HG03045 (cell line): ENCODE data around the gene PIKFYVE.
A peak's percentile ranks its signal among the peaks of the same experiment; 100 is the strongest.
"Not testable (repeated sequence)": the region's sequence is repeated elsewhere in the genome, so short reads cannot be mapped to it uniquely, and the experiment has no call there.

ENCODE experiments used
- ATAC-seq: cut with Tn5 transposase; IDR thresholded peaks from one replicate; pipeline ENCODE4 v1.9.1; 2021; ENCODE audit warnings: mild to moderate bottlenecking, moderate library complexity; ENCODE audit not compliant: unreplicated experiment

PIKFYVE gene, protein sequence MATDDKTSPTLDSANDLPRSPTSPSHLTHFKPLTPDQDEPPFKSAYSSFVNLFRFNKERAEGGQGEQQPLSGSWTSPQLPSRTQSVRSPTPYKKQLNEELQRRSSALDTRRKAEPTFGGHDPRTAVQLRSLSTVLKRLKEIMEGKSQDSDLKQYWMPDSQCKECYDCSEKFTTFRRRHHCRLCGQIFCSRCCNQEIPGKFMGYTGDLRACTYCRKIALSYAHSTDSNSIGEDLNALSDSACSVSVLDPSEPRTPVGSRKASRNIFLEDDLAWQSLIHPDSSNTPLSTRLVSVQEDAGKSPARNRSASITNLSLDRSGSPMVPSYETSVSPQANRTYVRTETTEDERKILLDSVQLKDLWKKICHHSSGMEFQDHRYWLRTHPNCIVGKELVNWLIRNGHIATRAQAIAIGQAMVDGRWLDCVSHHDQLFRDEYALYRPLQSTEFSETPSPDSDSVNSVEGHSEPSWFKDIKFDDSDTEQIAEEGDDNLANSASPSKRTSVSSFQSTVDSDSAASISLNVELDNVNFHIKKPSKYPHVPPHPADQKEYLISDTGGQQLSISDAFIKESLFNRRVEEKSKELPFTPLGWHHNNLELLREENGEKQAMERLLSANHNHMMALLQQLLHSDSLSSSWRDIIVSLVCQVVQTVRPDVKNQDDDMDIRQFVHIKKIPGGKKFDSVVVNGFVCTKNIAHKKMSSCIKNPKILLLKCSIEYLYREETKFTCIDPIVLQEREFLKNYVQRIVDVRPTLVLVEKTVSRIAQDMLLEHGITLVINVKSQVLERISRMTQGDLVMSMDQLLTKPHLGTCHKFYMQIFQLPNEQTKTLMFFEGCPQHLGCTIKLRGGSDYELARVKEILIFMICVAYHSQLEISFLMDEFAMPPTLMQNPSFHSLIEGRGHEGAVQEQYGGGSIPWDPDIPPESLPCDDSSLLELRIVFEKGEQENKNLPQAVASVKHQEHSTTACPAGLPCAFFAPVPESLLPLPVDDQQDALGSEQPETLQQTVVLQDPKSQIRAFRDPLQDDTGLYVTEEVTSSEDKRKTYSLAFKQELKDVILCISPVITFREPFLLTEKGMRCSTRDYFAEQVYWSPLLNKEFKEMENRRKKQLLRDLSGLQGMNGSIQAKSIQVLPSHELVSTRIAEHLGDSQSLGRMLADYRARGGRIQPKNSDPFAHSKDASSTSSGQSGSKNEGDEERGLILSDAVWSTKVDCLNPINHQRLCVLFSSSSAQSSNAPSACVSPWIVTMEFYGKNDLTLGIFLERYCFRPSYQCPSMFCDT (N-terminal part only)

GRCh38 chr2:208265801-208266552 lies at the start of gene PIKFYVE:
Gene PIKFYVE, plus strand, starts transcription at chr2:208266255. Its CDS starts 5,265 bp downstream, at chr2:208271520.
- peak; percentile 90 for ATAC-seq

GRCh38 chr2:208221873-208222272 lies 44.2 kb upstream of the PIKFYVE start:
- not testable (repeated sequence) for ATAC-seq

- no peak for ATAC-seq
Measured at GRCh38 chr2:208222351-208222750, 43.7 kb upstream of the PIKFYVE start.

DNA sequence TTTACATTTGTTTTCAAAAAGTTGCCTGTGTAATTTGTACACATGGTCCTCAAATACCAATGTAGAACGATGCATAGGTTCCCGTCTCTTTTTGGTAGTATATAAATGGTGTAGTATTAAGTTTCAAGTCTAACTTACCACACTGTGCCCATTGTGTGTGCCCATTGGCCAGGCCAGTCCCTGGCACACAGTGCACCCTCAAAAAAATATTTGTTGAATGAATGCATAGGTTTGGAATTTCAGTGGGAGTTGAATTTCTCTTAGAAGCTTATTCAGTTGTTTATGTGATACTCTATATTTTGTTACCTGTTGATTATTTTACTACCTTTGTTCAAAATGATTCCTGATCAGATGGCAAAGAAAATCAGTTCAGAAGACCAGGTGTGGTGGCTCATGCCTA lies 41.3 kb upstream of the PIKFYVE start:
- no peak for ATAC-seq

DNA sequence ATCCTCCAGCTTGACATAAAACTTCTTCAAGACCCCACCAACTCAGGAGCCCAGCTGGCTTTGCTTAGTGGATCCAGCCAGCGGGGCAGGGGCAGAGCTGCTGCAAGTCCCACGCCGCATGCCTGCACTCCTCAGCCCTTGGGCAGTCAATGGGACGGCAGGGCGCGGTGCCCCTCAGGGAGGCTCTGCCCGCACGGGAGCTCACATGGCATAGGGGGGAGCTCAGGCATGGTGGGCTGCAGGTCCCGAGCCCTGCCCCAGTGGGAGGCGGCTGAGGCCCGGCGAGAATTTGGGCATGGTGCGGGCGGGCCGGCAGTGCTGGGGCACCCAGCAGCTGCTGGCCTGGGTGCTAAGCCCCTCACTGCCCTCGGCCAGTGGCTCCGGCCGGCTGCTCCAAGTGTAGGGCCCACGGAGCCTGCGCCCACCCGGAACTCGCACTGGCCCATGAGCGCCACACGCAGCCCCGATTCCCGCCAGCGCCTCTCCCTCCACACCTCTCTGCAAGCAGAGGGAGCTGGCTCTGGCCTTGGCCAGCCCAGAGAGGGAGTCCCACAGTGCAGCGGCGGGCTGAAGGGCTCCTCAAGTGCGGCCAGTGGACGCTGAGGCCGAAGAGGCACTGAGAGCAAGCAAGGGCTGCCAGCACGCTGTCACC lies 38.3 kb upstream of the PIKFYVE start:
- ATAC-seq, result no peak

DNA sequence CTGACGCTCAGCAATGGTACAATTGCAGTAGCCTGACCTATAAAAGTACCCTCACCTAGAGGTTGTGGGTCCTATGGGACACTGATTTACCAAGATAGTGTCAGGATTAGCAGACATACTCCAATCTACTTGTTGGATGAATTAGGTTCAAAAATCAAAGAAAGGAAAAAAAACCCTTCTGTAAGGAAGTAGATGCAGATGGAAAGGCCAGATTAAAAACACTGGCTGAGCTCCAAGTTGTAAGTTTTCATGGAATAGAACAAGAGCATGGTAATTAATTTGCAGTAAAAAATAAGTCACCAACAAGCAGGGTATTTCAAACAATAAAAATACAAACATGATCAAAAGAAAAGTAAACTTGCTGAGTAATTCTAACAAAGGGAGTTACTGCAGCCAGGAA lies 37.6 kb upstream of the PIKFYVE start:
- ATAC-seq, result no peak

GRCh38 chr2:208234786-208235185 lies 31.3 kb upstream of the PIKFYVE start:
- ATAC-seq, result no peak

DNA sequence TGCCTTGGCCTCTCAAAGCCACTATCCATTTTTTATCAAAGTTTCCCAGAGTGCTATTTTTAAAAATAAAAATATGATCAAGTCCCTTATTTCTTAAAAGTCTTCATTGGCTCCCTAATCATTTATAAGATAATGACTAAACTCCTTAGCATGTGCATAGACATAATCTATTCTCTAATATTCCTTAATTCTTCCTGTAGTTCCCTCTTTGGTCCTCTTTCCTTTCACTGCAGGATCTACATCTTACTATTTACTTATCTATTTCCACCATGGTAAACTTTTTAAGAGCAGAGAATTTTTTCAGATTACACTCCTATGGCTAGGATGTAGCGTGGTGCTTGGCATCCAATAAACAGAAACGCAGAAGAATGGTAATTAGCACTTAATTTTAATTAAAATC lies 30.2 kb upstream of the PIKFYVE start:
- ATAC-seq, result no peak

- ATAC-seq, result no peak
Measured at GRCh38 chr2:208239770-208240493, 26.1 kb upstream of the PIKFYVE start.

- ATAC-seq, result no peak
Measured at GRCh38 chr2:208240619-208241209, 25.3 kb upstream of the PIKFYVE start.

DNA sequence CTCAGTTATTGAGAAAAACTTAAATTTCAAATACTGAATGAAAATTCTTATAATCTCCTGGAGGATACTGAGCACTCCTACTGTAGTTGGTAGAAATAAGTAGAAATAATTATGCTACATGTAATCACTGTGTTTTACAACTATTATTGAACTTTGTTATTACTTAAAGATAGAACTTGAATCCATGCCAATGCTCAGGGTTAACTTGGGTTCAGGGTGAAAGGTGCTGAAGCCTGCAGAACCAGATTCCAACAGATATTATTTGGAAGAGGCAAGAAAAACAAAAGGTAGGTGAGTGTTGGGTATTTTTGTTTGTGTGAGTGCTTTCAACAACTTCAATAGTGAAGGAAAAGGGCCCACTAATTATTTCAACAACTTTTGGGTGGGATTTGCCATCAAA lies 21.6 kb upstream of the PIKFYVE start:
- no peak for ATAC-seq

DNA sequence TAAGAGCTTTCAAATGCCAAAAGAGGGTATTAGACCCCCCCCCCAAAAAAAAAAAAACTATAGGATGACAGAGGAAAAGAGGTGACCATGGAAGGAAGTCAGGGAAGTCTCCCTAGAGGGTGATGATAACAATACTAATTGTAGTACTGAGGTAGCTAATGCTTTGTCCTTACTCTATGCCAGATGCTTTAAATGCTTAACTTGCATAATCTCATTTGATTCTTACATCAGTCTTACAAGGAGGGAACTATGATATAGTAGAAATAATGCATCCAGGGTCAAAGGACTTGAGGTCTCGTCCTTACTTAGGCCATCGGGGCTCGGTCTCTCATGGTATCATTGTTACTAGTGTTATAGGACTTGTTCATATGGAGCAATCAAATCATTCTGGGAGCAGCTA lies 20.3 kb upstream of the PIKFYVE start:
- no peak for ATAC-seq

- no peak for ATAC-seq
Measured at GRCh38 chr2:208248601-208249000, 17.5 kb upstream of the PIKFYVE start.

GRCh38 chr2:208249296-208249695 lies 16.8 kb upstream of the PIKFYVE start:
- no peak for ATAC-seq

GRCh38 chr2:208250388-208250787 lies 15.7 kb upstream of the PIKFYVE start:
- ATAC-seq, result no peak

DNA sequence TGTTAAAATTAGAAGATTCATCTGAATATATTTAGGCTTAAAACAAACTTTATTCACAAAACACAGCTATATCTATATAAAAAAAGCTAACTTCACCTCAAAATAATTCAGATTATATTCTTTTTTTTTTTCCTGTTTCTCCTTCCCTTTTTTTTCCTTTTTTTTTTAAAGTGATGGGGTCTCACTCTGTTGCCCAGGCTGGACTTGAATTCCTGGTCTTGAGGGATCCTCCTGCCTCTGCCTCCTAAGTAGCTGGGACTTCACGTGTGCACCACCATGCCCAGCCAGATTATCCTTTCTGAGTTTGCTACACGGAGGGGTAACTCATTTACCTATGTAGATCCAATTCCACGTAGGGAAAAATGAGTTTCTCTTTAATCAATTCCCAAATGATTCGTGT lies 15.0 kb upstream of the PIKFYVE start:
- no peak for ATAC-seq

DNA sequence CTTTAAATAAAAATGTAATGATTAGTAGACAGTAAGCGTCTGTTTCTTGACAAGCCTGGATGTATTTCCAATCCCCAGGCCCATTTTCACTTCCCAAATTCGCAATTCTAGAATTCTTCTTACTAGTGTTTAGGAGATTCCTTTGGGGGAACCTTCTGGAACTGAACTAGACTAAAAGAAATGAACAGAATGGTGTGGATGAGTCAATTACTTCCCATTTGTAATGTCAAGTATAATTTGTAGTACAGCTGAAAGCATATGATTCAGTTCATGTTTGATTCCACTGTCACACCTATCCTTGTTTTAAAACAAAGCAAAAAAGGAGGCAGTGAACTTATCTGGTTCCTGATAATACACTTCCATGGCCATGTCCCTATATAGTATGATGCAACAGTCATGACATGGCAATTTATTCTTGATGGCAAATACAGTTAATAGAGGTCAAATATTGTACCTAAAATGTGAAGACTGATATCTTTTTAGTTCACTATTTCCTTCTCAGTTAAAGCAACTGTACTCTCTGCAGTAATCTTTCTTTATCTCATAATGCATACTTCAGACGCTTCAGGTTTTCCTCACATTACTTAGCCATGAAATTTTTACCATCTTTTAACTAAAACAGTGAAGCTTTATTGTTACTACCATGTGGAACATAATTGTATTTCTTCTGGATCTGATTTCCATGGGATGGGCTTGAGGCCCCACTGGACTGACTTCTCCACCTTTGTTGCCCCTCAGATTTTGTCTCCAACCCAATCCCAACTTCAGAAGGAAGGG lies 13.2 kb upstream of the PIKFYVE start:
- no peak for ATAC-seq

- ATAC-seq, result no peak
Measured at GRCh38 chr2:208253600-208254117, 12.4 kb upstream of the PIKFYVE start.
